Kidney epithelial cell (primary cell): Measurements from ENCODE around the gene SCTR. TPM values are rescaled to one million over a fixed set of nuclear protein-coding genes. Genes with fewer than 3 reads are reported as not detected.

Experiments used
- DNase-seq: peaks from one replicate; pipeline ENCODE4 v3.0.0-alpha.2; 2010; ENCODE audit warnings: low read depth
- H3K27me3 ChIP-seq: 2 replicates; pipeline ENCODE4 v1.6.0; 2011; ENCODE audit warnings: low read length; ENCODE audit not compliant: control insufficient read depth, insufficient read depth
- H3K36me3 ChIP-seq: 2 replicates; pipeline ENCODE4 v1.5.1; 2011; ENCODE audit warnings: low read length; ENCODE audit not compliant: control insufficient read depth, insufficient read depth
- H3K4me3 ChIP-seq: 2 replicates; pipeline ENCODE4 v1.5.1; 2011; ENCODE audit warnings: low read depth, mild to moderate bottlenecking, control low read depth, low read length
- CTCF ChIP-seq: IDR thresholded peaks from 2 replicates; pipeline ENCODE4 v1.5.1; 2011; ENCODE audit warnings: mild to moderate bottlenecking, moderate library complexity, low read length, control low read depth, inconsistent platforms; ENCODE audit not compliant: insufficient read depth, poor library complexity, severe bottlenecking
- total RNA-seq: library from RNA; depleted of rRNA; stranded (reverse); fragments of >200 nt; gene quantifications from 2 replicates; pipeline ENCODE4 v1.2.3, GENCODE V29; 2015

SCTR gene
- total RNA-seq, 1 donor from 2014 or later, result not detected

GRCh38 chr2:119425620-119426395 lies 98.5 kb downstream of the SCTR start:
- peaks cover 13% of the 10 kb centered on the region for H3K27me3 ChIP-seq
- no peaks in the 10 kb centered on the region for H3K36me3 ChIP-seq
- DNase-seq, result no peak
- no peak for TF ChIP-seq CTCF
- H3K4me3 ChIP-seq, result no peak overlapping the region

DNA sequence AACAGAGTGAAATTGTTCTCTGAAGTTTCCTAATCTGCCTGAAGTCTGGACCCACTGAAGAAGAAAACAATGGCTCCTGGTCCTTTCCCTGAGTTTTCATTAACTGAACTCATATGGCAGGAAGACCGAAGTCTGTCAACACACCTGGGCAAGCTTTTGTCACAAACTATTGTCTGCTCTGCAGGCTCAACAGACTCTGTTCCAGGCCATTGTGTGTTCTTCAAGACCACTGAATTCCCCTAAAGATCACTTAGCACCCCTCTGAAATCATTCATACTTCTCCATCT lies 99.2 kb downstream of the SCTR start:
- Histone ChIP-seq H3K4me3 (no peak overlapping the region), H3K27me3 (peaks cover 13% of the 10 kb centered on the region), H3K36me3 (no peaks in the 10 kb centered on the region)
- no peak for TF ChIP-seq CTCF
- no peak for DNase-seq

- H3K36me3 ChIP-seq, result no peaks in the 10 kb centered on the region
- peaks cover 13% of the 10 kb centered on the region for H3K27me3 ChIP-seq
- no peak for TF ChIP-seq CTCF
- H3K4me3 ChIP-seq, result no peak overlapping the region
- no peak for DNase-seq
Measured at GRCh38 chr2:119424284-119425118, 99.8 kb downstream of the SCTR start.

DNA sequence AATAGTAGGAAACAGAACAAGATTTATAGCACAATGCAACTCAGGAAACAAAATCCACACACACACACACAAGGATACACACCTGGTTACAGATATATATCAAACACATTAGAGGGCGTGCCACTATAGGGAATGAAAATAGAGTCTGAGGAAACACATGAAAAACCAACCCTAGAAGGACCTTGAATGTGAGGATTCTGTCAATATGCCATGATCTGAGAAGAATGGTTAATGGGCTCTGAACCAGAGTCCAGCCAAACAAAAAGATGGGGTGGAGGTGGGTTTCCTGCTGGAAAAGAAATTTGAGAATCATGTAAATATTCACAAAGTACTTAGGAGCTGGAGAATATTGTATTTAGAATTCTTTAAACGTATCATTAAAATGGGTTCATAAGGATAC lies 100.5 kb downstream of the SCTR start:
- no peak overlapping the region for H3K4me3 ChIP-seq
- no peak for DNase-seq
- no peak for TF ChIP-seq CTCF
- peaks cover 13% of the 10 kb centered on the region for H3K27me3 ChIP-seq
- H3K36me3 ChIP-seq, result no peaks in the 10 kb centered on the region

- H3K4me3 ChIP-seq, result no peak overlapping the region
- H3K36me3 ChIP-seq, result no peaks in the 10 kb centered on the region
- no peak for DNase-seq
- no peak for TF ChIP-seq CTCF
- H3K27me3 ChIP-seq, result peaks cover 13% of the 10 kb centered on the region
Measured at GRCh38 chr2:119423108-119423444, 101.2 kb downstream of the SCTR start.
